GM18498 (cell line): Measurements from ENCODE around the gene HILPDA.
"Not testable (repeated sequence)": the region's sequence is repeated elsewhere in the genome, so short reads cannot be mapped to it uniquely, and the experiment has no call there.

Source experiments
- ATAC-seq: cut with Tn5 transposase; IDR thresholded peaks from one replicate; pipeline ENCODE4 v1.9.1; 2021; ENCODE audit warnings: mild to moderate bottlenecking, moderate library complexity; ENCODE audit not compliant: unreplicated experiment

Gene HILPDA

GRCh38 chr7:128459394-128459878, 3.8 kb downstream of the HILPDA start:
- peak; percentile 52 for ATAC-seq

GRCh38 chr7:128462460-128462859, 6.8 kb downstream of the HILPDA start:
- ATAC-seq, result no peak

DNA sequence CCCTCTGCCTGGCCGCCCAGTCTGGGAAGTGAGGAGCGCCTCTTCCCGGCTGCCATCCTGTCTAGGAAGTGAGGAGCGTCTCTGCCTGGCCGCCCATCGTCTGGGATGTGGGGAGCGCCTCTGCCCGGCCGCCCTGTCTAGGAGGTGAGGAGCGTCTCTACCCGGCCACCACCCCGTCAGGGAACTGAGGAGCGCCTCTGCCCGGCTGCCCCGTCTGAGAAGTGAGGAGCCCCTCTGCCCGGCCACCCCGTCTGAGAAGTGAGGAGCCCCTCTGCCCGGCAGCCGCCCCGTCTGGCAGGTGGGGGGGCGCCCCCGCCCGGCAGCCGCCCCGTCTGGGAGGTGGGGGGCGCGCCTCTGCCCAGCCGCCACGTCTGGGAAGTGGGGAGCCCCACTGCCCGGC, 7.7 kb downstream of the HILPDA start:
- ATAC-seq, result not testable (repeated sequence)

DNA sequence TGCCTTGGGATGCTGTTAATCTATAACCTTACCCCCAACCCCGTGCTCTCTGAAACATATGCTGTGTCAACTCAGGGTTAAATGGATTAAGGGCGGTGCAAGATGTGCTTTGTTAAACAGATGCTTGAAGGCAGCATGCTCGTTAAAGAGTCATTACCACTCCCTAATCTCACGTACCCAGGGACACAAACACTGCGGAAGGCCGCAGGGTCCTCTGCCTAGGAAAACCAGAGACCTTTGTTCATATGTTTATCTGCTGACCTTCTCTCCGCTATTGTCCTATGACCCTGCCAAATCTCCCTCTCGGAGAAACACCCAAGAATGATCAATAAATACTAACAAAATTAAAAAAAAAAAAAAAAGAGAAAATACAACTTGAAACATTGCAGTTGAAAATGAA, 8.3 kb downstream of the HILPDA start:
- not testable (repeated sequence) for ATAC-seq

- ATAC-seq, result not testable (repeated sequence)
Observed at GRCh38 chr7:128466871-128467270, 11.2 kb downstream of the HILPDA start.

DNA sequence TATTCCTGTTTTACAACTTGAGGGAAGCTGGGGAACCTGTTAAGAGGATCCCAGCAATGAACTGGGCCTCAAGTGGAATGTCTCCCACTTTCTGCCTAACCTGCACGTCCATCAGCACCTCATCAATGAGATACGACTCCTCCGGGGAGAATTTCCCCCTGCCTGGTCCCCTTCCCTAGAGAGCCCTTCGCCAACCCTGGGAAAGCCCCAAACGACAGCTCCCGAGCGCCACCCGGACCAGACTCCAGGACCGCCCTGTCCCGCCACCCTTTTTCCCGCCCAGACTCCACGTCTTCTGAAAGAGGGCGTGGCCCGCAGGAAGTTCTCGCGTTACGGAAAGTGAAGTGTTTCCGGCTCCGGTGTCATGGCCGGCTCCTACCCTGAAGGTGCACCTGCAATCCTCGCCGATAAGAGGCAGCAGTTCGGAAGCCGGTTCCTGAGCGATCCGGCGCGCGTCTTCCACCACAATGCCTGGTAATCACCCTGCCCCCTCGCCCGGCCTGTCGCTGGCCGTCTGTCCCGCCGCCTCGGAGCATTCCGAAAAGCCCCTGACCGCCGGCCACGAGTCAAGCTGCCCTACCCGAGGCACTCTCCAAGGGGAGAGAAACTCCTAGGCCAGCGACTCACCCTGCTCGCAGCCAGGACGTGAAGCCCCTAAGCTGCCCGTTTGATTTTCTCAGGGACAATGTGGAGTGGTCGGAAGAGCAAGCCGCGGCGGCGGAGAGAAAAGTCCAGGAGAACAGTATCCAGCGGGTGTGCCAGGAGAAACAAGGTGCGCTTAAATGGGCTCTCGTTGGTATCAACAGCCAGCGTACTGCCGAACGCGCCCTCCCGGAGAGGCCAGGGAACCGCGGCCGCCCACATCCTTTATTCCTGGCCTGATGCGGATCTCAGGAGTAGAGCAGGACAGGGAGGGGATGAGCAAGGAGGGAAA, 21.0 kb downstream of the HILPDA start, which contains the start of gene METTL2B:
TSS of gene METTL2B (plus strand) at position 347 of the 934 bp plus-strand sequence. CDS start at position 365, 18 bp downstream.
- ATAC-seq, result peak; percentile 90

DNA sequence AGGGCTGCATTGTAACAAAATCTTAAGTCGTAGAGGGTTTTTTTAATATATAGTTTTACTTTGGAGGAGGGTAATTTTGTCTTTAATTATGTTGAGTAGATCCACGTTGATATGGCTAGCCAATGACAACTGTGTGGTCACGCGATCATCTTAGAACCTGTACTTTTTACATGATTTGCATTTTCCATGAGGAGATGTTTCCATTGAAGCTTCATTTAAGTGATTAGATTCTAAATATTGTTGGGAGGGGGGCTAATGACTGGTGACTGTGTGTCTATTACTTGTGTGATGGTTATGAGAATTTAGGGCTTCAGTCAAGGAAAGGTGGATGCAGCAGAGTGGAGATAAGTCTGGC, 21.6 kb downstream of the HILPDA start:
- ATAC-seq, result not testable (repeated sequence)

DNA sequence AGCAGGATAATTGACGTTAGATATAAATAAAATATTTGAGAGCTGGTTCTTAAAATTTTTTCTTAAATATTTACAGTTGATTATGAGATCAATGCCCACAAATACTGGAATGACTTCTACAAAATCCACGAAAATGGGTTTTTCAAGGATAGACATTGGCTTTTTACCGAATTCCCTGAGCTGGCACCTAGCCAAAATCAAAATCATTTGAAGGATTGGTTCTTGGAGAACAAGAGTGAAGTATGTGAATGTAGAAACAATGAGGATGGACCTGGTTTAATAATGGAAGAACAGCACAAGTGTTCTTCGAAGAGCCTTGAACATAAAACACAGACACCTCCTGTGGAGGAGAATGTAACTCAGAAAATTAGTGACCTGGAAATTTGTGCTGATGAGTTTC, 23.4 kb downstream of the HILPDA start:
- not testable (repeated sequence) for ATAC-seq

DNA sequence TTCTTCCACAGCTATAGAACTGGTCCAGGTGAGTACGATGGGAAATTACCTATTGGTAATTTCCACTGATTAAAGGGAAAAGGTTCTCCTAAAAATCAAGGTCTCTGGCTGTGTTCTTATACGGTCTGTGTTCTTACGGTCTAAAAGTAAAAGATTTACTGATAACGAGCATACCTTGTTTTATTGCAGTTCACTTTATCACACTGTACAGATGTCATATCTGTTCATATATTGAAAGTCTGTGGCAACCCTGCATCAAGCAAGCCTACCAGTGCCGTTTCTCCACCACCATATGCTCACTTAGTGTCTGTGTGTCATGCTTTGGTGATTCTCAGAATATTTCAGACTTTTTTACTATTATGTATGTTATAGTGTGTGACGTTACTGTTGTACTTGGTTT, 32.5 kb downstream of the HILPDA start:
- ATAC-seq, result not testable (repeated sequence)

DNA sequence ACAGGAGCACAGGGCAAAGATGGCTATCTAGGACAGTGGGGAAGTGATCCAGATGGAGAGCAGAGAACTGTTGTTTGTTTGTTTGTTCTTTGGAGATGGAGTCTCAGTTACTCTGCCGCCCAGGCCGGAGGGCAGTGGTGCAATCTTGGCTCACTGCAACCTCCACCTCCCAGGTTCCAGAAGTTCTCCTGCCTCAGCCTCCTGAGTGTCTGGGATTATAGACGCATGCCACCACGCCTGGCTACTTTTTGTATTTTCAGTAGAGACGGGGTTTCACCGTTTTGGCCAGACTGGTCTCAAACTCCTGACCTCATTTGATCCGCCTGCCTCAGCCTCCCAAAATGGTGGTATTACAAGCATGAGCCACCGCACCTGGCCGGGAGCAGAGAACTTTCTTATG, 41.7 kb downstream of the HILPDA start:
- ATAC-seq, result no peak

- not testable (repeated sequence) for ATAC-seq
Observed at GRCh38 chr7:128505416-128505815, 49.7 kb downstream of the HILPDA start.

GRCh38 chr7:128506819-128507218, 51.1 kb downstream of the HILPDA start:
- ATAC-seq, result peak; percentile 60

DNA sequence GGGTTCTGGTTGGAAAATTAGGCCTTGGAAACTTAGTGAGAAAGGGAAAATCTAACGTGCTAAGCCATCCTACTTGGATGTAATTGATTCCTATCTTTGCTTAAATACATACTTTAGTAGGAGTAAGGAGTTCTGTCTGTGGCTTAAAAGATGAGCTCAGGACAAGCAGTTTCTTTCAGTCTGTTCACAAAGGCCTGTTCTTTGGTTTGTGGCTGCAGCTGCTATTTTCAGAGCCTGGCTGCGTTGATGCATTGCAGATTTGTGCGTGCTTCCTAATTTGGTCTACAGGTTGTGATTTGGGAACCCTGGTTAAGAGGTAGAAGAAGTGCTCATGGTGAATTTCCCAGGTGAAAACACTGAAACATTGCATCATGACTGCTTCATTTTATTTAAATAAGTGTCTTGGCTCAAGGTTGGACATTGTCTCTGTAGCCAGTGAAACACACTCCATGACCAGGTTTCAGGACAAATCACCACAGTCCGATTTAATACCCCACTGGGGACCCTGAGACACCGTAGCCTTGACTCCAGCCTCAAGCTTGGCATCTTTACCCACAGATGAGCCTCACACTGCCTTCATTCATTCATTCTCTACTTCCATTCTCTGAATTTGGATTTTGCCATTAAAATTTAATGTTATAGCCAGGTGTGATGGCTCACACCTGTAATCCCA, 51.8 kb downstream of the HILPDA start:
- peak; percentile 50 for ATAC-seq
